ENCODE results near the gene ARRB1.

The ARRB1 gene

DNA sequence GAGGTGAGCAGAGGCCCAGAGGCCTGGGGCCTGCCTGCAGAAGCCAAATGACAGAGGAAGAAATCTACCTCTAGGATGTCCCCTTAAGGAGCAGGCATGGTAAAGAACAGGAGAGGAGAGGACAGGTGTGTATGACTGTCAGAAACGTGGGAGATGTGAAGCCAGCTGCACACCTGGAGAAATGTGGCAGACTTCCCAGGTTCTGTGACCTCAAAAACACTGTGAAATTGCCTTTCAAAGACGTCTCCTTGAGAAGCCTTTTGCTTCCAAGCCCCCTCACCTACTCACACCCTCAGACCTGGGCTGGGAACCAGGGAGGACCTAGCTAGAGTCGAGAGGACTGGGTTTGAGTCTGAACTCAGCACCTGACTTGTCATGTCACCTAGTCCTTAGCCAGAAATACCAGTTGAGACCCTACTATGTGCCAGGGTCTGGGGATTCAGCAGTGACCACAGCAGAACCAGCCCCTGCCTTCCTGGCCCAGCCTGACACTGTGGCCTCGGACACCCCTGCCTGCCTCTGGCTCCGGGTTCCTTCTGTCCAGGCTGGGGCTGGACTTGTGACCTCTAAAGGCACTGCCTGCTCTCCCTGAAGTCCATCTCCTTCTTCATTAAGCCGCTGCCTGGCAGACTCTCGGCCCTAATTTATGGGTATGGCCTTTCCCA, 105.3 kb downstream of the ARRB1 start:
- TF ChIP-seq MYC (IDR thresholded peaks at IDR 0.05; ENCODE audit: low read depth, low read length) (no peak), MAX (IDR thresholded peaks at IDR 0.05; ENCODE audit: low read depth, low read length) (no peak), POLR2A (IDR thresholded peaks at IDR 0.05; ENCODE audit: extremely low read depth, insufficient read length) (no peak)
- TF ChIP-seq, protein P1, sequence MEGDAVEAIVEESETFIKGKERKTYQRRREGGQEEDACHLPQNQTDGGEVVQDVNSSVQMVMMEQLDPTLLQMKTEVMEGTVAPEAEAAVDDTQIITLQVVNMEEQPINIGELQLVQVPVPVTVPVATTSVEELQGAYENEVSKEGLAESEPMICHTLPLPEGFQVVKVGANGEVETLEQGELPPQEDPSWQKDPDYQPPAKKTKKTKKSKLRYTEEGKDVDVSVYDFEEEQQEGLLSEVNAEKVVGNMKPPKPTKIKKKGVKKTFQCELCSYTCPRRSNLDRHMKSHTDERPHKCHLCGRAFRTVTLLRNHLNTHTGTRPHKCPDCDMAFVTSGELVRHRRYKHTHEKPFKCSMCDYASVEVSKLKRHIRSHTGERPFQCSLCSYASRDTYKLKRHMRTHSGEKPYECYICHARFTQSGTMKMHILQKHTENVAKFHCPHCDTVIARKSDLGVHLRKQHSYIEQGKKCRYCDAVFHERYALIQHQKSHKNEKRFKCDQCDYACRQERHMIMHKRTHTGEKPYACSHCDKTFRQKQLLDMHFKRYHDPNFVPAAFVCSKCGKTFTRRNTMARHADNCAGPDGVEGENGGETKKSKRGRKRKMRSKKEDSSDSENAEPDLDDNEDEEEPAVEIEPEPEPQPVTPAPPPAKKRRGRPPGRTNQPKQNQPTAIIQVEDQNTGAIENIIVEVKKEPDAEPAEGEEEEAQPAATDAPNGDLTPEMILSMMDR (IDR thresholded peaks at IDR 0.05; ENCODE audit: low read depth, low read length): no peak
- no peak for DNase-seq (ENCODE audit: low read depth)
- H3K4me3 ChIP-seq (ENCODE audit: low read depth, low read length): no peak overlapping the region

- no peak overlapping the region for H3K4me3 ChIP-seq (ENCODE audit: low read depth, low read length)
- no peak for DNase-seq (ENCODE audit: low read depth)
- TF ChIP-seq MYC (IDR thresholded peaks at IDR 0.05; ENCODE audit: low read depth, low read length): no peak
- no peak for TF ChIP-seq POLR2A (IDR thresholded peaks at IDR 0.05; ENCODE audit: extremely low read depth, insufficient read length)
- TF ChIP-seq, protein P1 (IDR thresholded peaks at IDR 0.05; ENCODE audit: low read depth, low read length): no peak
- TF ChIP-seq MAX (IDR thresholded peaks at IDR 0.05; ENCODE audit: low read depth, low read length): no peak
Observed at GRCh38 chr11:75245356-75246005, 106.0 kb downstream of the ARRB1 start.

DNA sequence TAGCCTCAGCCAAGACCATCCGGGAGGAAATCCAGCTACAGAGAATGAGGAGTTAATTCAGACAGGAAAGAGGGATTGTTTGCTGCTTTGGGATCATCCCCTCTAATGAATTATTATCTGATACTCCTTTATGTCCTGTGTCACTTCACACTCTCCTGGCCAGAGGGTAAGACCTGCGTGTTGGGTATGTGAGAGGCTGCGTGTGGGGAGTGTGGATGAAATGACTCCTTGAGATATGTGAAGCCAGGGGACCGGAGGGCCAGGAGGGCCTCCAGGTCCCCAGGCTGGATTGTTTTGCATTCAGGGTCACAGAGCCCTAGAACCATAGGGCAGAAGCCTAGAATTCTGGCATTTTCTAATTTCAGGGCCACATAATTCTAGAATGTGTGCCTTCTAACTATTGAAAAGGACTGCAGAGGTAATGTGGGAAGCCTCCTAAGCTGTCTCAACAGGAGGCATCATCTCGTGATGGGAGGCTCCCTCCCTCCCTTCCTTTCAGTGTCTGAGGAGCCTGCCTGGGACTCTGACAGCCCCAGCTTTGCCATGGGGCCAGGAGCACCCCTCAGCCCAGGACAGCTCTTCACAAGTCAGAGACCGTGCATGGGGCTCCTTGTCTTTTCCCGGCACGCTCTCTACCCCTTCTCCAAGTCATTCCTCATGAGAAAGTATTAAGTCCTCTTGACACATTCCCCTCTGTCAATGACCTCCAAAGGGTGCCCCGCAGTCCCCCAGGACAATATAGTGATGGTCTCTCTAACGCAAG, 107.2 kb downstream of the ARRB1 start:
- no peak for DNase-seq (ENCODE audit: low read depth)
- no peak overlapping the region for H3K4me3 ChIP-seq (ENCODE audit: low read depth, low read length)
- TF ChIP-seq, protein P1 (IDR thresholded peaks at IDR 0.05; ENCODE audit: low read depth, low read length): no peak
- TF ChIP-seq POLR2A (IDR thresholded peaks at IDR 0.05; ENCODE audit: extremely low read depth, insufficient read length) (no peak), MYC (IDR thresholded peaks at IDR 0.05; ENCODE audit: low read depth, low read length) (no peak), MAX (IDR thresholded peaks at IDR 0.05; ENCODE audit: low read depth, low read length) (no peak)

- no peak for DNase-seq (ENCODE audit: low read depth)
- H3K4me3 ChIP-seq (ENCODE audit: low read depth, low read length): no peak overlapping the region
- TF ChIP-seq, protein P1 (IDR thresholded peaks at IDR 0.05; ENCODE audit: low read depth, low read length): no peak
- TF ChIP-seq MYC (IDR thresholded peaks at IDR 0.05; ENCODE audit: low read depth, low read length) (no peak), POLR2A (IDR thresholded peaks at IDR 0.05; ENCODE audit: extremely low read depth, insufficient read length) (no peak), MAX (IDR thresholded peaks at IDR 0.05; ENCODE audit: low read depth, low read length) (no peak)
Observed at GRCh38 chr11:75242722-75243600, 108.5 kb downstream of the ARRB1 start.
